GM23248 (cell line): Measurements from ENCODE around the gene ZNF135.

Experiments used
- EZH2 ChIP-seq: fragments of 200-600 bp; sonication (generic); IDR thresholded peaks from 2 replicates; pipeline ENCODE4 v1.6.1; 2018; ENCODE audit warnings: antibody characterized with exemption, mild to moderate bottlenecking; ENCODE audit not compliant: insufficient read depth, poor library complexity, severe bottlenecking
- EZH2phosphoT487 ChIP-seq: fragments of 200-600 bp; sonication (generic); IDR thresholded peaks from 2 replicates; pipeline ENCODE4 v1.6.1; 2018; ENCODE audit warnings: antibody characterized with exemption, moderate library complexity, mild to moderate bottlenecking, low read depth; ENCODE audit not compliant: insufficient read depth

GRCh38 chr19:58044391-58044790 is 14.7 kb upstream of the ZNF135 start:
- TF ChIP-seq EZH2 (no peak), EZH2phosphoT487 (no peak)
